Neutrophil (primary cell): ENCODE results near the gene RAB5B.

ENCODE experiments used
- H3K27ac ChIP-seq: fragments of 200-600 bp; sonication (generic); 2 replicates; pipeline ENCODE4 v1.5.1; 2016; ENCODE audit warnings: mild to moderate bottlenecking, moderate library complexity
- H3K27me3 ChIP-seq: fragments of 200-600 bp; sonication (generic); 2 replicates; pipeline ENCODE4 v1.6.0; 2016; ENCODE audit warnings: mild to moderate bottlenecking
- H3K36me3 ChIP-seq: fragments of 200-600 bp; sonication (generic); 2 replicates; pipeline ENCODE4 v1.5.1; 2017
- H3K4me1 ChIP-seq, 2 experiments: fragments of 200-600 bp in 1 of 2; sonication (generic) in 1 of 2; 1 replicate in 1 of 2; 2 replicates in 1 of 2; pipeline versions ENCODE4 v1.5.1 to v1.6.1; 2013 to 2016; ENCODE audit warnings: low read depth in 1 of 2, low read length in 1 of 2, mild to moderate bottlenecking in 1 of 2, moderate library complexity in 1 of 2; ENCODE audit not compliant: control insufficient read depth in 1 of 2, insufficient read depth in 1 of 2
- H3K4me3 ChIP-seq, 2 experiments: fragments of 200-600 bp in 1 of 2; sonication (generic) in 1 of 2; 1 replicate in 1 of 2; 2 replicates in 1 of 2; pipeline ENCODE4 v1.5.1; 2013 to 2016; ENCODE audit warnings: low read depth in 1 of 2, low read length in 1 of 2, mild to moderate bottlenecking in 1 of 2, moderate library complexity in 1 of 2
- H3K9me3 ChIP-seq: fragments of 200-600 bp; sonication (generic); 2 replicates; pipeline ENCODE4 v1.5.1; 2016
- TF ChIP-seq, protein P1 (sequence below): fragments of 200-600 bp; sonication (generic); IDR thresholded peaks from 2 replicates; pipeline ENCODE4 v1.5.1; 2016; ENCODE audit warnings: antibody characterized with exemption

Gene RAB5B, protein sequence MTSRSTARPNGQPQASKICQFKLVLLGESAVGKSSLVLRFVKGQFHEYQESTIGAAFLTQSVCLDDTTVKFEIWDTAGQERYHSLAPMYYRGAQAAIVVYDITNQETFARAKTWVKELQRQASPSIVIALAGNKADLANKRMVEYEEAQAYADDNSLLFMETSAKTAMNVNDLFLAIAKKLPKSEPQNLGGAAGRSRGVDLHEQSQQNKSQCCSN

DNA sequence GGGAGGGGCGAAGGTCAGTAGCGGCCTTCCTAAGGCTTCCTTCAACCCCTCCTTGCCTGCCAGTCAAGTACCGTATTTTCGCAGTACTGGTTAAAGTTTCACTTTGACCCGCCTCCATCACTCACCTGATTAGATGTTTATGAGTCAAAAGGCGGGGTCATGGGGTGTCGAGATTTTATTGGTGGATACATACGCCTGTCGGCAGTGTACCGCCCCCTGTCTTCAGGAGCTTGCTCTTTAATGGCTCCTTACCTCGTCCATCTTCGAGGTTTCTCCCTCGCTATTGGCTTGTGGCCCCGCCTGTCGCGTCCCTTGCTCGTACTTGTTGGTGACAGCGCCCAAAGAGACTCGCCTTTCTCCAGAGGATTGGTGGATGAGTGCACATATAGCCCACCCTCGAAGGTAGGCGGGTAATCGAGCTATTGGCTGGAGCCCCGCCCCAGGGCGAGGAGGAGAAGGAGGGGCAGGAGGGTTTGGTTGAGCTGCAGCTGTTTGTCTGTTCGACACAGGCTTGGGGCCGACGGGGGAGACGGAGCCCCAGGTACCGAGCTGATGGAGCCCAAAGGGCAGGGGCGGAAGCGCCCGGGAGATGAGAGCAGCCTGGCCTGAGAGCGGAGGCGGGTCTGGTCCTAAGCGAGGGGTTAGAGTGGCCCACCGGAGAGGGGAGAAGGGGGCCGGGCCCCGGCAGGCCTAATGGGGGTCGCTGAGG, at the start of gene RAB5B:
Gene RAB5B, plus strand, starts transcription at position 480 of the 709 bp plus-strand sequence. CDS start 12,883 bp downstream, outside the sequence.
- Histone ChIP-seq H3K4me1 (peaks cover 52 to 55% of the 10 kb centered on the region in 2 experiments), H3K36me3 (no peaks in the 10 kb centered on the region), H3K27ac (peak within 1 kb of the TSS; percentile 91), H3K27me3 (no peaks in the 10 kb centered on the region), H3K9me3 (no peaks in the 10 kb centered on the region), H3K4me3 (peak within 1 kb of the TSS; percentile 78 to 96)
- TF ChIP-seq, protein P1, sequence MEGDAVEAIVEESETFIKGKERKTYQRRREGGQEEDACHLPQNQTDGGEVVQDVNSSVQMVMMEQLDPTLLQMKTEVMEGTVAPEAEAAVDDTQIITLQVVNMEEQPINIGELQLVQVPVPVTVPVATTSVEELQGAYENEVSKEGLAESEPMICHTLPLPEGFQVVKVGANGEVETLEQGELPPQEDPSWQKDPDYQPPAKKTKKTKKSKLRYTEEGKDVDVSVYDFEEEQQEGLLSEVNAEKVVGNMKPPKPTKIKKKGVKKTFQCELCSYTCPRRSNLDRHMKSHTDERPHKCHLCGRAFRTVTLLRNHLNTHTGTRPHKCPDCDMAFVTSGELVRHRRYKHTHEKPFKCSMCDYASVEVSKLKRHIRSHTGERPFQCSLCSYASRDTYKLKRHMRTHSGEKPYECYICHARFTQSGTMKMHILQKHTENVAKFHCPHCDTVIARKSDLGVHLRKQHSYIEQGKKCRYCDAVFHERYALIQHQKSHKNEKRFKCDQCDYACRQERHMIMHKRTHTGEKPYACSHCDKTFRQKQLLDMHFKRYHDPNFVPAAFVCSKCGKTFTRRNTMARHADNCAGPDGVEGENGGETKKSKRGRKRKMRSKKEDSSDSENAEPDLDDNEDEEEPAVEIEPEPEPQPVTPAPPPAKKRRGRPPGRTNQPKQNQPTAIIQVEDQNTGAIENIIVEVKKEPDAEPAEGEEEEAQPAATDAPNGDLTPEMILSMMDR, result peak; percentile 24

DNA sequence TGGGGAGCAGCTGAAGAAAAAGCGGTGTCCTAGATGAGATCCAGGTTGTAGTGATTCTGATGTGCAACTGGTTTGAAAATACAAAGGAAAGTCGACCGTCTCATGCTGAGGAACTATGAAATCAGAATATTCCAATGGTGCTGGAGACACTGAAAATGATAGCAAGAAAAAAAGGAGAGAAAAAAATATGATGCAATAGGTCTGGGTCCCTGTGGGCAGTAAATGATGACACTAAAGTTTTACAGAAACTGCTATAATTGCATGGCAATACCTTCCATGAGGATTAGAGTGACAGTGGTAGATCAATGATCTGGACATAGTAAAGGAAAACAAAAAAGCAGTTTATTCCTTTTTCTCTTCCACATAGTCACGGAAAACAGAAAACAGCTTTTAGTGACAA, 48.5 kb upstream of the RAB5B start:
- no peak overlapping the region for H3K27ac ChIP-seq
- H3K9me3 ChIP-seq, result no peaks in the 10 kb centered on the region
- H3K36me3 ChIP-seq, result no peaks in the 10 kb centered on the region
- H3K4me1 ChIP-seq, result peaks cover 36 to 37% of the 10 kb centered on the region in 2 experiments
- H3K4me3 ChIP-seq, result no peak overlapping the region
- H3K27me3 ChIP-seq, result no peaks in the 10 kb centered on the region
- TF ChIP-seq, protein P1, result no peak

DNA sequence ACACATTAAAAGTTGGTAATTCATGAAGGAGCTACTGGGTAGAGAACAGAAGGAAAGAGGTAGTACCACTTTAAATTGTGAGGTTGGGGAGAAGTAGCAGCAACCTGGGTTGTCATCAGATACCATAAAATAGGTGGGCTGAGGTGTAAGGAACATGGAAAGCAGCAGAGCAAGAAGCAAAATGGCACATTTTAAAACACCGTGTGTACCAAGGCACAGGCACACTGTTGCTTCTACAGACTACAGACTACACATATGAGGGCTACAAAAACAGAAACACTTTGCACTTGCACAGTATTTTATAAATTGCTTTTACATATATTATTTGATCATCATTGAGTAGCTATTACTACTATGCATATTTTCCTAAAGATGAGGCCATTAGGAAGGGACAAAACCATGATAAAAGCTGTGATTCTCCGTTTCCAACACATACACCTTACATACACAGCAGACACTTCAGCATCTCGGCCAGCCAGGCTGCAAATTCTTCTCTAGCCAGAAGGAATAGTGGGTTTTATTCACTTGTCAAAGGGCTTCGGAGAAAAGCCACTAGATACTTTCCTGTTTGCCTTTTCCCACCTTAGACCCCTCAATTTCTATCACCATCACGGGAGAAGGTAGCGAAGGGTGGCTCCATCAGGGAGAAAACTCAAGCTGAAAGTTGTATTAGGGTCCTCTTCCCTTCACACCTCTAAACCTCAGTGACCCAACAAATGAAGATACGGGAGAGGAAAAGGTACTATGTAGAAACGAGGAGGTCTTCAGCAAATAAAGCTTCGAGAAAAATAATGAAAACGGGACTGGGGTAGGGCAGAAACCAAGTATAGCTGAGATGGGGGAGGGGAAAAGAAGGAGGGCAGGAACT, 47.8 kb upstream of the RAB5B start:
- H3K4me3 ChIP-seq, result peak overlapping the region; percentile 93 to 98
- TF ChIP-seq, protein P1, result no peak
- peak overlapping the region; percentile 95 for H3K27ac ChIP-seq
- peaks cover 44 to 45% of the 10 kb centered on the region in 2 experiments for H3K4me1 ChIP-seq
- no peaks in the 10 kb centered on the region for H3K9me3 ChIP-seq
- no peaks in the 10 kb centered on the region for H3K36me3 ChIP-seq
- no peaks in the 10 kb centered on the region for H3K27me3 ChIP-seq

DNA sequence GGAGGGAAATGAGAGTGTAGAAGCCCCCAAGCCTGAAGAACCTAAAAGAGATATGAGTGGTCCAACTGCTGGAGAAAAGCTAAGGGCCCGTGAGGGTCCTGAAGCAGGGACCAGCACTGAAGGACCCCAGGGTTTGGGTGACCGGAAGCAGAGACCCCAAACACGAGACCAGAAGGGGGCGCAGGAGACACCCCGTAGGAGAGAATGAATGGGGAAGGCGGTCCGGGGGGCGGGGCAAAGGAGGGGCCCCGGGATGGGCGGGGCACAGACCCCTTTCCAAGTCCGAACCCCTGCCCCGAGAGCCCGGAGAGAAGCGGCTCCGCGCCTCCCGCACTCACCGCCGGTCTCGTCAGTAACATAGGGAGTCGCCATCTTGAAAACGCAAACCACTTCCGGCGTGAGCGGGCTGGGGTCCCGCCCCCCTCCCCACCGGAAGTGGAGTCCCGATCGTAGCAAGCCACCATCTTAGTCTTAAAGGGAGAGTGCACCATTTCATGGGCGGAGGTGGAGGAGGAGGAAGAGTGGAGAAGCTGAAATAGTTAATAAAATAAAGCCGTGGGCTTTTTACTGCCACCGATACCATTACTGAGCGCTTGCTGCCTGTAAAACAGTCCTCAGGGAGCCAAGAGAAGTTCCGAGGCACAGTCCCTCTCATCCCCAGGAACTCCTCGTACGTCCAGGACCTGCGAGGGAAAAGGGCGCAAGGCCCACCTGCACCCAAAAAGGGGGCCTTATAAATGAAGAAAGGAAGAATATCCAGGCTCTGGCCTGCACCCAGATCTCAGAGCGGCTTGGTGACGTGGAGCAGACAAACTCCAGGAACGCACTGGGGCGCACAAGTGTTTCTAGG, 46.9 kb upstream of the RAB5B start:
- peaks cover 50% of the 10 kb centered on the region in 2 experiments for H3K4me1 ChIP-seq
- TF ChIP-seq, protein P1, result peak; percentile 53
- no peaks in the 10 kb centered on the region for H3K36me3 ChIP-seq
- H3K27me3 ChIP-seq, result no peaks in the 10 kb centered on the region
- H3K9me3 ChIP-seq, result no peaks in the 10 kb centered on the region
- H3K27ac ChIP-seq, result peak overlapping the region; percentile 95
- H3K4me3 ChIP-seq, result peak overlapping the region; percentile 93 to 98
